WTC11 (cell line): Measurements from ENCODE around the gene SKI. TPM values are rescaled to one million over a fixed set of nuclear protein-coding genes. Genes with fewer than 3 reads are reported as not detected.

Source experiments
- ATAC-seq: fragments of 200-7000 bp; cut with Tn5 transposase; 2 replicates; pipeline ENCODE4 v1.10.0; 2021; ENCODE audit warnings: mild to moderate bottlenecking, moderate library complexity
- CTCF ChIA-PET: fragments of 300-600 bp; sonication (Branson Sonifier 250); formaldehyde crosslinking; loops from one replicate; lab custom pipeline; 2021; ENCODE audit warnings: antibody characterized with exemption; lab: Charles Lee
- POLR2A ChIA-PET: fragments of 350-600 bp; sonication (Branson Sonifier 250); formaldehyde crosslinking; loops from one replicate; lab custom pipeline; 2021; ENCODE audit warnings: antibody characterized with exemption; lab: Charles Lee
- DNase-seq: peaks from one replicate; pipeline ENCODE4 v3.0.0; 2021; ENCODE audit warnings: low spot score
- H3K27ac Mint-ChIP-seq: 2 replicates; pipeline ENCODE4 v1.8.0; 2021; ENCODE audit warnings: mixed read lengths
- H3K27me3 Mint-ChIP-seq: 2 replicates; pipeline ENCODE4 v1.8.0; 2021; ENCODE audit warnings: low read depth, mild to moderate bottlenecking, moderate library complexity, mixed read lengths
- H3K36me3 Mint-ChIP-seq: 2 replicates; pipeline ENCODE4 v1.8.0; 2021; ENCODE audit warnings: mixed read lengths
- H3K4me1 Mint-ChIP-seq: 2 replicates; pipeline ENCODE4 v1.8.0; 2022; ENCODE audit warnings: mixed read lengths
- H3K4me3 Mint-ChIP-seq: 2 replicates; pipeline ENCODE4 v1.8.0; 2021; ENCODE audit warnings: mild to moderate bottlenecking, moderate library complexity, mixed read lengths
- H3K9me3 Mint-ChIP-seq: 2 replicates; pipeline ENCODE4 v1.8.0; 2021; ENCODE audit warnings: mixed read lengths
- ELF4 ChIP-seq: sonication (generic); formaldehyde crosslinking; IDR thresholded peaks from 2 replicates; pipeline ENCODE4 v1.8.1; 2022; ENCODE audit warnings: low read depth, mild to moderate bottlenecking, moderate library complexity, missing genetic modification reagents
- EMX1 ChIP-seq: fragments of 250-450 bp; sonication (Bioruptor Pico); IDR thresholded peaks from 2 replicates; pipeline ENCODE4 v1.8.0; 2021; ENCODE audit warnings: mild to moderate bottlenecking
- ETV6 ChIP-seq: sonication (generic); formaldehyde crosslinking; IDR thresholded peaks from 2 replicates; pipeline ENCODE4 v1.8.1; 2022; ENCODE audit warnings: mild to moderate bottlenecking, missing genetic modification reagents
- FOXK1 ChIP-seq: sonication (generic); formaldehyde crosslinking; IDR thresholded peaks from 2 replicates; pipeline ENCODE4 v1.8.0; 2022; ENCODE audit warnings: mild to moderate bottlenecking, moderate library complexity, missing genetic modification reagents
- GABPB1 ChIP-seq: sonication (generic); formaldehyde crosslinking; IDR thresholded peaks from 2 replicates; pipeline ENCODE4 v1.8.1; 2023; ENCODE audit warnings: mild to moderate bottlenecking, missing genetic modification reagents
- GTF2I ChIP-seq: fragments of 250-450 bp; sonication (Bioruptor Pico); conservative IDR thresholded peaks from 2 replicates; pipeline ENCODE4 v1.4.0; 2021; ENCODE audit warnings: mild to moderate bottlenecking
- JUN ChIP-seq: sonication (generic); formaldehyde crosslinking; IDR thresholded peaks from 2 replicates; pipeline ENCODE4 v1.8.0; 2023; ENCODE audit warnings: mild to moderate bottlenecking, missing genetic modification reagents
- MXD4 ChIP-seq: fragments of 250-450 bp; sonication (Bioruptor Pico); IDR thresholded peaks from 2 replicates; pipeline ENCODE4 v1.8.0; 2021; ENCODE audit warnings: mild to moderate bottlenecking, moderate library complexity, borderline replicate concordance
- NFATC4 ChIP-seq: fragments of 250-450 bp; sonication (Bioruptor Pico); IDR thresholded peaks from 2 replicates; pipeline ENCODE4 v1.9.0; 2021; ENCODE audit warnings: mild to moderate bottlenecking
- RELA ChIP-seq: sonication (generic); formaldehyde crosslinking; IDR thresholded peaks from 2 replicates; pipeline ENCODE4 v1.8.1; 2022; ENCODE audit warnings: missing genetic modification reagents, mild to moderate bottlenecking, borderline replicate concordance
- TCF7 ChIP-seq: sonication (generic); formaldehyde crosslinking; IDR thresholded peaks from 2 replicates; pipeline ENCODE4 v1.8.0; 2022; ENCODE audit warnings: mild to moderate bottlenecking, low read depth, missing genetic modification reagents, moderate library complexity
- TEAD1 ChIP-seq: sonication (generic); formaldehyde crosslinking; IDR thresholded peaks from 2 replicates; pipeline ENCODE4 v1.8.0; 2022; ENCODE audit warnings: mild to moderate bottlenecking, missing genetic modification reagents
- TEAD4 ChIP-seq: sonication (generic); formaldehyde crosslinking; IDR thresholded peaks from 2 replicates; pipeline ENCODE4 v1.8.0; 2022; ENCODE audit warnings: mild to moderate bottlenecking, missing genetic modification reagents
- TP53 ChIP-seq: sonication (generic); formaldehyde crosslinking; IDR thresholded peaks from 2 replicates; pipeline ENCODE4 v1.8.1; 2023; ENCODE audit warnings: mild to moderate bottlenecking, missing genetic modification reagents
- ZBTB21 ChIP-seq: sonication (generic); formaldehyde crosslinking; IDR thresholded peaks from 2 replicates; pipeline ENCODE4 v1.8.1; 2023; ENCODE audit warnings: mild to moderate bottlenecking, missing genetic modification reagents, borderline replicate concordance
- ZNF219 ChIP-seq: sonication (generic); formaldehyde crosslinking; IDR thresholded peaks from 2 replicates; pipeline ENCODE4 v1.8.0; 2023; ENCODE audit warnings: missing genetic modification reagents, mild to moderate bottlenecking, borderline replicate concordance
- ZNF232 ChIP-seq: sonication (generic); formaldehyde crosslinking; IDR thresholded peaks from 2 replicates; pipeline ENCODE4 v1.8.0; 2022; ENCODE audit warnings: mild to moderate bottlenecking, missing genetic modification reagents
- ZNF263 ChIP-seq: sonication (generic); formaldehyde crosslinking; IDR thresholded peaks from 2 replicates; pipeline ENCODE4 v1.8.1; 2022; ENCODE audit warnings: low read depth, mild to moderate bottlenecking, moderate library complexity, missing genetic modification reagents
- ZNF317 ChIP-seq: sonication (generic); formaldehyde crosslinking; IDR thresholded peaks from 2 replicates; pipeline ENCODE4 v1.8.1; 2023; ENCODE audit warnings: low read depth, mild to moderate bottlenecking, moderate library complexity, missing genetic modification reagents, borderline replicate concordance
- ZNF423 ChIP-seq: fragments of 250-450 bp; sonication (Bioruptor Pico); IDR thresholded peaks from 2 replicates; pipeline ENCODE4 v2.1.2; 2022; ENCODE audit warnings: mild to moderate bottlenecking, moderate library complexity
- ZNF671 ChIP-seq: fragments of 250-450 bp; sonication (Bioruptor Pico); IDR thresholded peaks from 2 replicates; pipeline ENCODE4 v1.8.0; 2021; ENCODE audit warnings: mild to moderate bottlenecking
- total RNA-seq: library from RNA; stranded (reverse); gene quantifications from 3 replicates; pipeline ENCODE4 v1.2.3, GENCODE V29; 2021
- TF ChIP-seq, protein P1 (sequence below): sonication (generic); formaldehyde crosslinking; IDR thresholded peaks from 2 replicates; pipeline ENCODE4 v1.8.0; 2022; ENCODE audit warnings: mild to moderate bottlenecking, missing genetic modification reagents
- TF ChIP-seq, protein P2 (sequence below): sonication (generic); formaldehyde crosslinking; IDR thresholded peaks from 2 replicates; pipeline ENCODE4 v1.8.0; 2022; ENCODE audit warnings: mild to moderate bottlenecking, missing genetic modification reagents
- TF ChIP-seq, protein P3 (sequence below): sonication (generic); formaldehyde crosslinking; IDR thresholded peaks from 2 replicates; pipeline ENCODE4 v1.8.1; 2023; ENCODE audit warnings: mild to moderate bottlenecking, missing genetic modification reagents
- TF ChIP-seq, protein P4 (sequence below): fragments of 250-450 bp; sonication (Bioruptor Pico); IDR thresholded peaks from 2 replicates; pipeline ENCODE4 v1.9.0; 2021; ENCODE audit warnings: mild to moderate bottlenecking
- TF ChIP-seq, protein P5 (sequence below): sonication (generic); formaldehyde crosslinking; IDR thresholded peaks from 2 replicates; pipeline ENCODE4 v1.8.0; 2022; ENCODE audit warnings: mild to moderate bottlenecking, missing genetic modification reagents
- TF ChIP-seq, protein P6 (sequence below): fragments of 200-600 bp; IDR thresholded peaks from 2 replicates; pipeline ENCODE4 v1.8.0; 2022; ENCODE audit warnings: antibody characterized with exemption
- TF ChIP-seq, protein P7 (sequence below): fragments of 250-450 bp; sonication (Bioruptor Pico); IDR thresholded peaks from 2 replicates; pipeline ENCODE4 v1.9.0; 2021; ENCODE audit warnings: moderate library complexity, mild to moderate bottlenecking, inconsistent platforms, borderline replicate concordance
- TF ChIP-seq, protein P8 (sequence below): sonication (generic); formaldehyde crosslinking; IDR thresholded peaks from 2 replicates; pipeline ENCODE4 v1.8.1; 2022; ENCODE audit warnings: mild to moderate bottlenecking, moderate library complexity, missing genetic modification reagents
- TF ChIP-seq, protein P9 (sequence below): sonication (generic); formaldehyde crosslinking; conservative IDR thresholded peaks from 2 replicates; pipeline ENCODE4 v1.8.1; 2022; ENCODE audit warnings: mild to moderate bottlenecking, missing genetic modification reagents

The SKI gene
- total RNA-seq, 1 experiment from 2014 or later: 88.6 TPM

DNA sequence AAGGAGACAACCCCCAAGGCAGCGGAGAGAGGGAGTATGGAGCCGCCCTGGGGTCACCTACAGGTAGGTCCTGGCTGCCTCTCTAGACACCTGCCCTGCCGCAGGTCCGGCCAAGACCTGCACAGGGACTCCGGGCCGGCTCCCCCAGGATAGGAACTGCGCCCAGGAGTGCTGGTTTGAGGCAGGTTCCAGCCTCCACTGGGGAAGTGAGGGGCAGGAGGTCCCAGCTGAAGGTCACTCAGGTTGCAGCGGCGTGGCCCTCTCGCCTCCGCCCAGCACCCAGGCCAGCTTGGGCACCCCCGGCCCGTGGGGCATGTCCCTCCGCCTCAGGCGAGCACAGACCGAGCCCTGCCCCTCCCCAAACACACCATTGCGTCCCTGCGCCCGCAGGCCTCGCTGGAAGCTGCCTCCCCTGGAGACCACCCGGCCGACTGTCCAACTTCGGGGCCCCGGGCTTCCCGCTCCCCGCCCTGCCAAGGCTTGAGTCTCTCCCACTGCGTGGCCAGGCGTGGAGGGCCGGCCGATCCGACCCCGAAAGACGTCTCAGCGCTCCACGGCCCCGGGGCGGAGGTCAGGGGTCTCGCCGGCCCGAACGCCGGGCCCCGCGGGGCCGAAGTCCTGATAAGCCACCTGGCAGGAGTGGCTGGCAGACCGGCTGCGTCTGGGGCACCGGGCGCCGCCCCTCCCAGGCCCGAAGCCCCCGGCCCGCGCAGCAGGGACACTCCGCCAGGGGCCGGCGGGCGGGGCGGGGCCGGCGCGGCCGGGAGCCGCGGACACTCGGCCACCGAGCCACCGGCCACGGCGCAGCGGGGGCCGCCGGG is 1.4 kb upstream of the SKI start:
- no peaks in the 10 kb centered on the region for H3K27me3 Mint-ChIP-seq
- H3K4me3 Mint-ChIP-seq: peak overlapping the region; percentile 66
- H3K4me1 Mint-ChIP-seq: peaks cover 22% of the 10 kb centered on the region
- no peaks in the 10 kb centered on the region for H3K36me3 Mint-ChIP-seq
- H3K27ac Mint-ChIP-seq: no peak overlapping the region
- DNase-seq (peak; percentile 53), ATAC-seq (no peak)
- POLR2A ChIA-PET: interaction anchor here (0.6 to 1.4 kb wide), 2 partner anchors 9 to 21 kb away, joined by 3 to 4 read pairs; no protein-coding TSS in a partner anchor
- CTCF ChIA-PET: interaction anchor here (1.4 to 2.0 kb wide), 2 partner anchors 21 to 89 kb away, joined by 3 to 7 read pairs; no protein-coding TSS in a partner anchor
- H3K9me3 Mint-ChIP-seq: no peaks in the 10 kb centered on the region
- no peak for TF ChIP-seq MXD4
- TF ChIP-seq, protein P1, sequence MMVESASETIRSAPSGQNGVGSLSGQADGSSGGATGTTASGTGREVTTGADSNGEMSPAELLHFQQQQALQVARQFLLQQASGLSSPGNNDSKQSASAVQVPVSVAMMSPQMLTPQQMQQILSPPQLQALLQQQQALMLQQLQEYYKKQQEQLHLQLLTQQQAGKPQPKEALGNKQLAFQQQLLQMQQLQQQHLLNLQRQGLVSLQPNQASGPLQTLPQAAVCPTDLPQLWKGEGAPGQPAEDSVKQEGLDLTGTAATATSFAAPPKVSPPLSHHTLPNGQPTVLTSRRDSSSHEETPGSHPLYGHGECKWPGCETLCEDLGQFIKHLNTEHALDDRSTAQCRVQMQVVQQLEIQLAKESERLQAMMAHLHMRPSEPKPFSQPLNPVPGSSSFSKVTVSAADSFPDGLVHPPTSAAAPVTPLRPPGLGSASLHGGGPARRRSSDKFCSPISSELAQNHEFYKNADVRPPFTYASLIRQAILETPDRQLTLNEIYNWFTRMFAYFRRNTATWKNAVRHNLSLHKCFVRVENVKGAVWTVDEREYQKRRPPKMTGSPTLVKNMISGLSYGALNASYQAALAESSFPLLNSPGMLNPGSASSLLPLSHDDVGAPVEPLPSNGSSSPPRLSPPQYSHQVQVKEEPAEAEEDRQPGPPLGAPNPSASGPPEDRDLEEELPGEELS (CRISPR knock-in tag): 0 out of 2 replicates have a peak, but pooled peaks have one; percentile 28
- TF ChIP-seq ETV6: 0 out of 2 replicates have a peak, but pooled peaks have one; percentile 14
- TF ChIP-seq ZNF671 (CRISPR knock-in tag): no peak
- no peak for TF ChIP-seq ELF4 (CRISPR knock-in tag)
- TF ChIP-seq TCF7 (CRISPR knock-in tag): no peak
- no peak for TF ChIP-seq ZNF263 (CRISPR knock-in tag)
- TF ChIP-seq, protein P2, sequence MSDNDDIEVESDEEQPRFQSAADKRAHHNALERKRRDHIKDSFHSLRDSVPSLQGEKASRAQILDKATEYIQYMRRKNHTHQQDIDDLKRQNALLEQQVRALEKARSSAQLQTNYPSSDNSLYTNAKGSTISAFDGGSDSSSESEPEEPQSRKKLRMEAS (CRISPR knock-in tag): no peak; the same call in 1 of the 2 replicates
- TF ChIP-seq TEAD4 (CRISPR knock-in tag): no peak
- TF ChIP-seq, protein P3, sequence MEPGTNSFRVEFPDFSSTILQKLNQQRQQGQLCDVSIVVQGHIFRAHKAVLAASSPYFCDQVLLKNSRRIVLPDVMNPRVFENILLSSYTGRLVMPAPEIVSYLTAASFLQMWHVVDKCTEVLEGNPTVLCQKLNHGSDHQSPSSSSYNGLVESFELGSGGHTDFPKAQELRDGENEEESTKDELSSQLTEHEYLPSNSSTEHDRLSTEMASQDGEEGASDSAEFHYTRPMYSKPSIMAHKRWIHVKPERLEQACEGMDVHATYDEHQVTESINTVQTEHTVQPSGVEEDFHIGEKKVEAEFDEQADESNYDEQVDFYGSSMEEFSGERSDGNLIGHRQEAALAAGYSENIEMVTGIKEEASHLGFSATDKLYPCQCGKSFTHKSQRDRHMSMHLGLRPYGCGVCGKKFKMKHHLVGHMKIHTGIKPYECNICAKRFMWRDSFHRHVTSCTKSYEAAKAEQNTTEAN (CRISPR knock-in tag): peak; percentile 54; the same call in 1 of the 2 replicates
- peak; percentile 64; the same call in 1 of the 2 replicates for TF ChIP-seq ZNF423
- TF ChIP-seq, protein P4, sequence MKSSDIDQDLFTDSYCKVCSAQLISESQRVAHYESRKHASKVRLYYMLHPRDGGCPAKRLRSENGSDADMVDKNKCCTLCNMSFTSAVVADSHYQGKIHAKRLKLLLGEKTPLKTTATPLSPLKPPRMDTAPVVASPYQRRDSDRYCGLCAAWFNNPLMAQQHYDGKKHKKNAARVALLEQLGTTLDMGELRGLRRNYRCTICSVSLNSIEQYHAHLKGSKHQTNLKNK (CRISPR knock-in tag): no peak
- TF ChIP-seq, protein P5, sequence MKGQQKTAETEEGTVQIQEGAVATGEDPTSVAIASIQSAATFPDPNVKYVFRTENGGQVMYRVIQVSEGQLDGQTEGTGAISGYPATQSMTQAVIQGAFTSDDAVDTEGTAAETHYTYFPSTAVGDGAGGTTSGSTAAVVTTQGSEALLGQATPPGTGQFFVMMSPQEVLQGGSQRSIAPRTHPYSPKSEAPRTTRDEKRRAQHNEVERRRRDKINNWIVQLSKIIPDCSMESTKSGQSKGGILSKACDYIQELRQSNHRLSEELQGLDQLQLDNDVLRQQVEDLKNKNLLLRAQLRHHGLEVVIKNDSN: no peak
- no peak for TF ChIP-seq ZBTB21 (CRISPR knock-in tag)
- no peak for TF ChIP-seq ZNF232 (CRISPR knock-in tag)
- TF ChIP-seq GABPB1 (CRISPR knock-in tag): no peak
- TF ChIP-seq, protein P6, sequence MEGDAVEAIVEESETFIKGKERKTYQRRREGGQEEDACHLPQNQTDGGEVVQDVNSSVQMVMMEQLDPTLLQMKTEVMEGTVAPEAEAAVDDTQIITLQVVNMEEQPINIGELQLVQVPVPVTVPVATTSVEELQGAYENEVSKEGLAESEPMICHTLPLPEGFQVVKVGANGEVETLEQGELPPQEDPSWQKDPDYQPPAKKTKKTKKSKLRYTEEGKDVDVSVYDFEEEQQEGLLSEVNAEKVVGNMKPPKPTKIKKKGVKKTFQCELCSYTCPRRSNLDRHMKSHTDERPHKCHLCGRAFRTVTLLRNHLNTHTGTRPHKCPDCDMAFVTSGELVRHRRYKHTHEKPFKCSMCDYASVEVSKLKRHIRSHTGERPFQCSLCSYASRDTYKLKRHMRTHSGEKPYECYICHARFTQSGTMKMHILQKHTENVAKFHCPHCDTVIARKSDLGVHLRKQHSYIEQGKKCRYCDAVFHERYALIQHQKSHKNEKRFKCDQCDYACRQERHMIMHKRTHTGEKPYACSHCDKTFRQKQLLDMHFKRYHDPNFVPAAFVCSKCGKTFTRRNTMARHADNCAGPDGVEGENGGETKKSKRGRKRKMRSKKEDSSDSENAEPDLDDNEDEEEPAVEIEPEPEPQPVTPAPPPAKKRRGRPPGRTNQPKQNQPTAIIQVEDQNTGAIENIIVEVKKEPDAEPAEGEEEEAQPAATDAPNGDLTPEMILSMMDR: no peak
- no peak for TF ChIP-seq JUN (CRISPR knock-in tag)
- TF ChIP-seq, protein P7, sequence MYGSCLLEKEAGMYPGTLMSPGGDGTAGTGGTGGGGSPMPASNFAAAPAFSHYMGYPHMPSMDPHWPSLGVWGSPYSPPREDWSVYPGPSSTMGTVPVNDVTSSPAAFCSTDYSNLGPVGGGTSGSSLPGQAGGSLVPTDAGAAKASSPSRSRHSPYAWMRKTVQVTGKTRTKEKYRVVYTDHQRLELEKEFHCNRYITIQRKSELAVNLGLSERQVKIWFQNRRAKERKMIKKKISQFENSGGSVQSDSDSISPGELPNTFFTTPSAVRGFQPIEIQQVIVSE (CRISPR knock-in tag): no peak
- no peak for TF ChIP-seq RELA (CRISPR knock-in tag)
- no peak for TF ChIP-seq GTF2I (CRISPR knock-in tag)
- no peak for TF ChIP-seq ZNF219 (CRISPR knock-in tag)
- TF ChIP-seq NFATC4 (CRISPR knock-in tag): no peak
- no peak for TF ChIP-seq TEAD1 (CRISPR knock-in tag)
- no peak for TF ChIP-seq ZNF317
- TF ChIP-seq, protein P8, sequence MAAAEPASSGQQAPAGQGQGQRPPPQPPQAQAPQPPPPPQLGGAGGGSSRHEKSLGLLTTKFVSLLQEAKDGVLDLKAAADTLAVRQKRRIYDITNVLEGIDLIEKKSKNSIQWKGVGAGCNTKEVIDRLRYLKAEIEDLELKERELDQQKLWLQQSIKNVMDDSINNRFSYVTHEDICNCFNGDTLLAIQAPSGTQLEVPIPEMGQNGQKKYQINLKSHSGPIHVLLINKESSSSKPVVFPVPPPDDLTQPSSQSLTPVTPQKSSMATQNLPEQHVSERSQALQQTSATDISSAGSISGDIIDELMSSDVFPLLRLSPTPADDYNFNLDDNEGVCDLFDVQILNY (CRISPR knock-in tag): no peak
- TF ChIP-seq, protein P9, sequence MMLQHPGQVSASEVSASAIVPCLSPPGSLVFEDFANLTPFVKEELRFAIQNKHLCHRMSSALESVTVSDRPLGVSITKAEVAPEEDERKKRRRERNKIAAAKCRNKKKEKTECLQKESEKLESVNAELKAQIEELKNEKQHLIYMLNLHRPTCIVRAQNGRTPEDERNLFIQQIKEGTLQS: no peak
- TF ChIP-seq TP53 (CRISPR knock-in tag): no peak
- TF ChIP-seq FOXK1 (CRISPR knock-in tag): no peak
- TF ChIP-seq EMX1 (CRISPR knock-in tag): no peak
